ENCODE results near the gene MAP7.
A peak's percentile ranks its signal among the peaks of the same experiment; 100 is the strongest.
"Not testable (repeated sequence)": the region's sequence is repeated elsewhere in the genome, so short reads cannot be mapped to it uniquely, and the experiment has no call there.

The MAP7 gene

GRCh38 chr6:136401749-136402148 lies 148.5 kb downstream of the MAP7 start:
- Mint-ChIP-seq H3K36me3 (ENCODE audit: low read depth) (no peaks in the 10 kb centered on the region), H3K9me3 (peaks cover 8% of the 10 kb centered on the region), H3K4me3 (no peak overlapping the region), H3K27me3 (no peaks in the 10 kb centered on the region), H3K27ac (no peak overlapping the region), H3K4me1 (ENCODE audit: low read depth) (peaks cover 9% of the 10 kb centered on the region)
- intact Hi-C loops (cut with micrococcal nuclease) = no loop called here

- H3K4me1 Mint-ChIP-seq (ENCODE audit: low read depth); H3K36me3 Mint-ChIP-seq (ENCODE audit: low read depth); H3K9me3 Mint-ChIP-seq; H3K27me3 Mint-ChIP-seq; intact Hi-C loops (cut with micrococcal nuclease); H3K4me3 Mint-ChIP-seq; H3K27ac Mint-ChIP-seq: not testable (repeated sequence)
These were observed 149.0 kb downstream of the MAP7 start for GRCh38 chr6:136401236-136401635.

DNA sequence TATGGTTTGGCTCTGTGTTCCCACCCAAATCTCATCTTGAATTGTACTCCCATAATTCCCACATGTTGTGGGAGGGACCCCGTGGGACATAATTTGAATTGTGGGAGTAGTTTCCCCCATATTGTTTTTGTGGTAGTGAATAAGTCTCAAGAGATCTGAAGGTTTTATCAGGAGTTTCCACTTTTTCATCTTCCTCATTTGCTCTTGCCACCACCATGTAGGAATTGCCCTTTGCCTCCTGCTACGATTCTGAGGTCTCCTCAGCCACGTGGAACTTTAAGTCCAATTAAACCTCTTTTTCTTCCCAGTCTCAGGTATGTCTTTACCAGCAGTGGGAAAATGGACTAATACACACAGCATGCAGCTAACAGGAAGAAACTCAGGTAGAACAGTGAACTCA lies 151.8 kb downstream of the MAP7 start:
- H3K4me3 Mint-ChIP-seq = no peak overlapping the region
- H3K27me3 Mint-ChIP-seq = no peaks in the 10 kb centered on the region
- peaks cover 8% of the 10 kb centered on the region for H3K9me3 Mint-ChIP-seq
- no peaks in the 10 kb centered on the region for H3K36me3 Mint-ChIP-seq (ENCODE audit: low read depth)
- intact Hi-C loops (cut with micrococcal nuclease) = no loop called here
- no peak overlapping the region for H3K27ac Mint-ChIP-seq
- H3K4me1 Mint-ChIP-seq (ENCODE audit: low read depth) = no peaks in the 10 kb centered on the region

- Mint-ChIP-seq H3K9me3 (peaks cover 8% of the 10 kb centered on the region), H3K27ac (no peak overlapping the region), H3K27me3 (no peaks in the 10 kb centered on the region), H3K36me3 (ENCODE audit: low read depth) (no peaks in the 10 kb centered on the region), H3K4me1 (ENCODE audit: low read depth) (no peaks in the 10 kb centered on the region), H3K4me3 (no peak overlapping the region)
- intact Hi-C loops (cut with micrococcal nuclease) = no loop called here
These were observed 153.3 kb downstream of the MAP7 start for GRCh38 chr6:136396908-136397307.

DNA sequence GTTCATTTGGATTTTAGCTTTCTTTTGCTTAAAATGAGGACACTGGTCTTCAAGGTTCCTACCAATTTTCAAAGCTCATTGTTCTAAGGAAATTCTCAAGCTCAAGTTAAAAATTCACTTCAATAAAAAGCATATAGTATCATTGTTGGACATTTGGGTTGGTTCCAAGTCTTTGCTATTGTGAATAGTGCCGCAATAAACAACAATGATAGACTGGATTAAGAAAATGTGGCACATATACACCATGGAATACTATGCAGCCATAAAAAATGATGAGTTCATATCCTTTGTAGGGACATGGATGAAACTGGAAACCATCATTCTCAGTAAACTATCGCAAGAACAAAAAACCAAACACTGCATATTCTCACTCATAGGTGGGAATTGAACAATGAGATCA lies 159.3 kb downstream of the MAP7 start:
- H3K36me3 Mint-ChIP-seq (ENCODE audit: low read depth); intact Hi-C loops (cut with micrococcal nuclease); H3K27me3 Mint-ChIP-seq; H3K4me3 Mint-ChIP-seq; H3K27ac Mint-ChIP-seq; H3K9me3 Mint-ChIP-seq; H3K4me1 Mint-ChIP-seq (ENCODE audit: low read depth): not testable (repeated sequence)

- intact Hi-C loops (cut with micrococcal nuclease) = no loop called here
- H3K4me1 Mint-ChIP-seq (ENCODE audit: low read depth) = no peaks in the 10 kb centered on the region
- H3K4me3 Mint-ChIP-seq = no peak overlapping the region
- H3K36me3 Mint-ChIP-seq (ENCODE audit: low read depth) = no peaks in the 10 kb centered on the region
- H3K27ac Mint-ChIP-seq = no peak overlapping the region
- no peaks in the 10 kb centered on the region for H3K9me3 Mint-ChIP-seq
- H3K27me3 Mint-ChIP-seq = no peaks in the 10 kb centered on the region
These were observed 162.9 kb downstream of the MAP7 start for GRCh38 chr6:136387316-136387715.

DNA sequence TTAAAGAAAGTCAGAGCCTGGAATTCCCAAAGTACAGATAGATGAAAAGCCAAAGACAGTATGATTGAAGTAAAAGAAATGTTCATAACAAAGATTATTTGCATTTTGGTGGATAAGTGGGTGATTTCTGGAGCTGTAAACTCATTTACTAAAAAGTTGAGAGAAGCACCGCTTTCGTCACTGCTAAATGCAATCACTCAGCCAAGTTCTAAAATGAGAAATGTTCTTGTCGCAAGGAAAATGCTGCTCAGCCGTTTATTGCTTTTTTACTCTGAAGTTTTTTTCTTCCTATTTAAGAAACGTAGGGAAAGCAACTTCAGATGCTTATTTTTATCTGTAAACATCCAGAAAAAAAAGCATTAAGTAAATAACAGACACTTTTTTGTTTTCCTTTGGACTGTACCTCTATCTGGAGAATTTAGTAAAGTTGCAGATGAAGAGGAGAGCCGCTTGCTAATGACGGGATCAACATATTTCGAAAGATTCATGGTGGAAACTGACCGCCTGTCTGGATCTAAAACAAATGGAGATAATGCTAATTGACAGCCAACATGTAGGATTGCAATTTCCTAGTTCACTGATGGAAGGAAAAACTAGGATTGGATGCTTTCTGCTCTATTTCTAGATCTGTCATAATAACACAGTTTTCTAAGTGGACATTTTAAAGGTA lies 166.8 kb downstream of the MAP7 start:
- intact Hi-C loops (cut with micrococcal nuclease) = no loop called here
- no peak overlapping the region for H3K27ac Mint-ChIP-seq
- no peaks in the 10 kb centered on the region for H3K4me1 Mint-ChIP-seq (ENCODE audit: low read depth)
- H3K9me3 Mint-ChIP-seq = no peaks in the 10 kb centered on the region
- no peaks in the 10 kb centered on the region for H3K36me3 Mint-ChIP-seq (ENCODE audit: low read depth)
- no peak overlapping the region for H3K4me3 Mint-ChIP-seq
- H3K27me3 Mint-ChIP-seq = no peaks in the 10 kb centered on the region

GRCh38 chr6:136382676-136383252 lies 167.5 kb downstream of the MAP7 start:
- Mint-ChIP-seq H3K4me3 (no peak overlapping the region), H3K9me3 (no peaks in the 10 kb centered on the region), H3K27ac (no peak overlapping the region), H3K27me3 (no peaks in the 10 kb centered on the region), H3K36me3 (ENCODE audit: low read depth) (no peaks in the 10 kb centered on the region), H3K4me1 (ENCODE audit: low read depth) (no peaks in the 10 kb centered on the region)
- intact Hi-C loops (cut with micrococcal nuclease) = no loop called here

DNA sequence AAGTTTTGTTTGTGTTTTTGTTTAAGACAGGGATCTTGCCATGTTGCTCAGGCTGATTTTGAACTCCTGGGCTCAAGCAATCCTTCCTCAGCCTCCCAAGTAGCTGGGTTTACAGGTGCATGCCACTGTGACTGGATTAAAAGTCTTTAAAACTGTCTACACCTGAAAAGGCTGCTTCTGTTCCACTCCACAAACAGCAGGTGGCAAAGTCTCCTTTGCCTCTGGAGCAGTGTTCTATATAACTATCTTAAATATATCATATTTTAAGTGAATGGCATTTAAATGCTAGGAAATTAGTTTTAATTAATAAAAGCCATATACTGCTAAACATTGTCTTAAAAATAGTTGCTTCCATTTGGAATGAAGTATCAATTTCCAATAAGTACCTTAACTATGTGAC lies 171.3 kb downstream of the MAP7 start:
- no peak overlapping the region for H3K27ac Mint-ChIP-seq
- H3K9me3 Mint-ChIP-seq = no peaks in the 10 kb centered on the region
- H3K4me1 Mint-ChIP-seq (ENCODE audit: low read depth) = no peaks in the 10 kb centered on the region
- intact Hi-C loops (cut with micrococcal nuclease) = no loop called here
- H3K36me3 Mint-ChIP-seq (ENCODE audit: low read depth) = no peaks in the 10 kb centered on the region
- no peaks in the 10 kb centered on the region for H3K27me3 Mint-ChIP-seq
- no peak overlapping the region for H3K4me3 Mint-ChIP-seq

DNA sequence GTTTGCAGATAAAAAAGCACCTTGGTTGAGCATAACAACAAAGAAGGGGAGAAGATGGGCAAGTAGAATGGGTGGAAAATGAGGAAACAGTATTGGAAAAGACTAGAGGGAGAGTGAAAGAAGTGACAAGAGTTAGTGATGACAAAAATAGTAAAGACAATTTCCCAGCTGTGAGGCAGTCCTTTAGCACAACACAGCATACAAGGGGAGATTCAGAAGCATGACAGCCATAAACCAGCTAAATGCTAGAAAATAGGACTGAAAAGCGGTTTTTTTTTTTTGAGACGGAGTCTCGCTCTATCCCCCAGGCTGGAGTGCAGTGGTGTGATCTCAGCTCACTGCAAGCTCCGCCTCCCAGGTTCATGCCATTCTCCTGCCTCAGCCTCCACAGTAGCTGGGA lies 174.4 kb downstream of the MAP7 start:
- H3K9me3 Mint-ChIP-seq; intact Hi-C loops (cut with micrococcal nuclease); H3K4me3 Mint-ChIP-seq; H3K27ac Mint-ChIP-seq; H3K36me3 Mint-ChIP-seq (ENCODE audit: low read depth); H3K27me3 Mint-ChIP-seq; H3K4me1 Mint-ChIP-seq (ENCODE audit: low read depth): not testable (repeated sequence)

DNA sequence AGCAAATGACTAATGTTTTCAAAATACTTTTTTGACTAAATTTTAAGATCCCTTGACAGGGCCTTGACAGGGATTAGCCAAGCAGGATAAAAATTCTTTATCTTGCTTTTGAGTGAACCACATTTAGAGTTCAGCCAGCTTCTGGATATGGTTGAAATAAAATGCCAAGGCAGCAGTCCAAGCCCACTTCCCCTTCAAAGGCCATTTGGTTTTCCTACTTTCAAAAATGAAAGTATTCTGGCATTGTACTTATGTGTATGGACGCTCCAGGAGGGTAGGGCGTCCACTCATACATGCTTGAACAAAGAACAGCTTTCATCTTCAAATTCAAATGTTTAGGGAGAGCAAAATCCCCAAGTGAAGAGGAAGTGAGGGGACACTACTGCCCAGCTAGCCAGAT lies 178.3 kb downstream of the MAP7 start:
- no peaks in the 10 kb centered on the region for H3K9me3 Mint-ChIP-seq
- no peaks in the 10 kb centered on the region for H3K36me3 Mint-ChIP-seq (ENCODE audit: low read depth)
- intact Hi-C loops (cut with micrococcal nuclease) = no loop called here
- H3K4me1 Mint-ChIP-seq (ENCODE audit: low read depth) = peaks cover 5% of the 10 kb centered on the region
- no peaks in the 10 kb centered on the region for H3K27me3 Mint-ChIP-seq
- H3K27ac Mint-ChIP-seq = no peak overlapping the region
- H3K4me3 Mint-ChIP-seq = no peak overlapping the region

- Mint-ChIP-seq H3K36me3 (ENCODE audit: low read depth) (no peaks in the 10 kb centered on the region), H3K4me3 (no peak overlapping the region), H3K27ac (no peak overlapping the region), H3K9me3 (no peaks in the 10 kb centered on the region), H3K27me3 (no peaks in the 10 kb centered on the region), H3K4me1 (ENCODE audit: low read depth) (peaks cover 9% of the 10 kb centered on the region)
- intact Hi-C loops (cut with micrococcal nuclease) = no loop called here
These were observed 179.1 kb downstream of the MAP7 start for GRCh38 chr6:136370988-136371728.

- intact Hi-C loops (cut with micrococcal nuclease) = loop anchor here (10.0 kb wide), 1 partner anchor 179 kb away; no protein-coding TSS in a partner anchor
- Mint-ChIP-seq H3K27me3 (no peaks in the 10 kb centered on the region), H3K36me3 (ENCODE audit: low read depth) (peaks cover 18% of the 10 kb centered on the region), H3K4me3 (peak overlapping the region; percentile 58), H3K4me1 (ENCODE audit: low read depth) (peaks cover 38% of the 10 kb centered on the region), H3K27ac (peak overlapping the region; percentile 90), H3K9me3 (no peaks in the 10 kb centered on the region)
These were observed 184.4 kb downstream of the MAP7 start for GRCh38 chr6:136365776-136366354.
